Measurements from ENCODE around the gene CDK6.

Gene CDK6

DNA sequence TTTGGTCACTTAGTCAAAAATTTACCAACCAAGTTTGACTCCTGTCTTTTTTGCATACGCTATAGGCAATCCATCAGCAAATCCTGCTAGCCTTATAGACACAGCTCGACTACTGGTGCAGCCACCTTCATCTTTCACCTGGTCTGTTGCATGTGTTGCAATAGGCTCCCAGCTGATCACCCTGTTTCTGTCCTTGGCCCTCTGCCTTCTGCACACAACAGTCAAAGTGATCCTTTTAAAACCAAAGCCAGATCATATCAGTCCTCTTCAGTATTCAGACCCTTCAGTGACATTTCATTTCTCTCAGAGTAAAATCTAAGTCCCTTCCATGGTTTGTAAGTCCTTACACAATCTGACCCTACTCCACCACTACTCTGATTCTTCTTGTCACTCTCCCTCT is 10.9 kb upstream of the CDK6 start:
- DNase-seq (ENCODE audit: low read depth, low spot score), result no peak

DNA sequence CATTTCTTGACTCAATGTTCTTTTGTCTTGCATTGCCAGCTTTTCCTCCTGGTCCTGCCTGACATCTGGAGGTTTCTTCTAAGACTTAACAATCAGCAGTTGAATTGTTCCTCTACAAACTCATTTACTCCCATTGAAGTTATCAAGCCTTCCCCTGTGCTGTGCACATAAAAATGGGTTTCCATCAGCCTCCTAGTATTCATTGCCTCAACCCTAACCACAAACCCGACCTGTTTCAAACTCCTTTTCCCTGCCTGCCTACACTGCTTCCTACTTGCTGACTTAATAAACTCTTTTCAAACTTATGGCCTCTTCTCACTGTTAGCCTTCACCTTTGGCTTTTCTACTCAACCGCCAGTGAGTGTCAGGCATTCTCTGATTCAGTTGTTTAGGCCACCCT is 9.4 kb upstream of the CDK6 start:
- no peak for DNase-seq (ENCODE audit: low read depth, low spot score)

DNA sequence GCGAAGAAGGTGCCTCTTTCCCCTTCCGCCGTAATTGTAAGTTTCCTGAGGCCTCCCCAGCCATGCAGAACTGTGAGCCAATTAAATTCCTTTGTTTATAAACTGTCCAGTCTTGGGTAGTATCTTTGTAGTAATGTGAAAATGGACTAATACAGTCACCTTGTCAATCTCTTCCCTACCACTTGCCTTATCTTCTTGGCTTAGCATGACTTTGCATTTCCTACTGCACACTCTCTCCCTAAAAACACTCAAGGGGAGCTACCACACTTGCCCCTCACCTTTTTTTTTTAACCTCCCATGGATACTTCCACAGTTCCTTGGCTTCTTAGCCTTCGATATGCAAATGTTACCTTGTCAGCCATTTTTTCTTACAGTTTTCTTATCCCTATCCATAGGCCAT is 7.4 kb upstream of the CDK6 start:
- no peak for DNase-seq (ENCODE audit: low read depth, low spot score)

DNA sequence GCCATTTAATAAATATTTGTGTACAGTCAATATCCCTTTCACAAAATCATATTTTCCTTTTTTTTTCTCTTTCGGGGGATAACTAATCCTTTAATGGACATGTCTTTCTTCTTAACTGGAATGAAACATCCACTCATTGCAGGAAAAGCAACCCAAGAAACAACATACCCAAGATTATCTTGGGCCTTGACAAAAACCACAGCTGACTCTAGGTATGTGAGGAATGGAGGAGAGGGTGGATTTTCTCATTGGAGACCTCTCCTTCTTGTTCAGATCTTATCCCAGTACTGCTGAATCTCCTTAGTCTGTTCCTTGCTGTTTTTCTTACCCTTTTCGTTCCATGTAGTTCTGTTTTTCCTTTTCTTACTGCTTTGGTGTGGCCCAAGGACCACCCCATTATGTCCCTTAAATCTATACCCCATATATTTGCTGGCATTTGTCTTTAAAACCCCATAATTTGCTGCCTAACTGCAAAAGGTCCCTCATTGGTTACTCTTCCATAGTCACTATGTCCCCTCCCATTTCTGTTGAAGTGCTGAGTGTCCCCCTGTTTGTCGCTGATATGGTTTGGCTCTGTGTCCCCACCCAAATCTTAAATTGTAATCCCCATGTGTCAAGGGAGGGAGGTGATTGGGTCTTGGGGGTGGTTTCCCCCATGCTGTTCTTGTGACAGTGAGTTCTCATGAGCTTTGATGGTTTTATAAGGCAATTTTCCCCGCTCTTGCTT is 6.8 kb upstream of the CDK6 start:
- DNase-seq (ENCODE audit: low read depth, low spot score), result peak; percentile 84

DNA sequence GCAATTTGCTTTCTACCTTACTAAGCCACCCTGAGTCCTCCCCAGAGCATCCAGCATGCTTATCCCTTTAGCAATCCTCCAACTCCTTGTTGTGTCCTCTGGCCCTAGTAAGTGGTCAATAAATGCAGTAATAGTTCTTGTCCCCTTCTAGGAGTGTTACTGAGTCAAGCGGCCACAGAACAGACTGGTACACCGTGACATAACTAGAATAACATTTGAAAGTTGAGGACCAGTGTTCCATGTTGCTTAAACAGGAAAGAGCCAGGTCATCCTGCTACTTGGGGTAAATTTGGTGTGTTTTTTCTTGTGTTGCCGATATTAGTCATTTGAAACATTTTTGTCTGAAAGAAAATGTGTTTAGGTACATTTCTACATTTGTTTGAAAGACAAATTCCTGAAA is 4.8 kb upstream of the CDK6 start:
- peak; percentile 9 for DNase-seq (ENCODE audit: low read depth, low spot score)

DNA sequence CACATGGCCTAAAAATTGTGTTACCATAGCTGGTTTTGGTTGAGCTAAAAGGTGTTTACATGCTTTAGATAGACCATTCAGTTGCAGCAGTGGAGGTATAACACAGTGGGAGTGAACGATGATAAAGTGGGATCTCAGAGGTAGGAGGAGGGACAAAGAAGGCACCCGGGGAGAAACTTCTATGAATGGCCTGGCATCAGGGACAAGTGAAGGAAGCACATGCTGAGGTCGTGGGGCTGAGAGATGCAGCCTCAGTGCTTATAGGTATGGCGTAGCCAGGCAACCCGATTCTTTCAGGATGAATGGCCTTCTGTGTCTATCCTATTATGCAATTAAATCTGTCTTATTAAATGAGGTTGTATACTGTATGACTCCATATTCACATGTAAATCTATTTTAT is 3.9 kb upstream of the CDK6 start:
- DNase-seq (ENCODE audit: low read depth, low spot score), result no peak

DNA sequence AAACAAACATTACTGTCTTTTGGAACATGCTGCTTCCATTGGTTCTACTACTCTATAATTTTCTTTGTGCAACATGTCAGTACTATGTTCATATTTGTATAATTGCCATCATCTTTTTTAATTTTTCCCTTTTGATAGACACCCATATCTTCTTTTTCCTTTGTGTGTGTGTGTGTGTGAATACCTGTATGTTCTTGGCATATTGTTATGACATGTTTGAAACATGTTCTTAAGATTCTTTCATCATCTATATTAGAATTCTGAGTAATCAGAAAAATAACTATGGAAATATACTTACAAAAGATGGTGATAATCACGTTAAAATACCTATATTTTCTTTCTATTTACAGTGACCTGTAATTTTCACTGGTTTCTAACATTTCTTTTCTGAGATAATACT is 3.5 kb upstream of the CDK6 start:
- no peak for DNase-seq (ENCODE audit: low read depth, low spot score)

DNA sequence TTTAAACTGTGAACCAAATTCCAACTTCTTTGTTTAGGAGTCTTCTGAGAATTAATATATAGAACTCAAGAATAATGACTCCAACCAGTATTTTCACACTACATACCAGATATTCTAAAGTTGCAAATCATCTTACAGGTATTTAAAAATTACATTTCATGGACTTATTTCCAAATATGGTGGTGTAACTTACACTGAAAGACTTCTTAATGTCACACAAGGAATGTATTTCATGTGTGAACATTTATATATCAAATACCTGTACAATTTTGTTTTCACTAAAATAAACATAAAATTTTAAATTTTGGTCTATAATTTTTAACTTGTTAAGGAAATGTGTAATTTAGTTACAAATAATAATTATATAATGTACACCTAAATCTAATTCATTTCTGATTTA is 2.6 kb upstream of the CDK6 start:
- DNase-seq (ENCODE audit: low read depth, low spot score), result no peak

DNA sequence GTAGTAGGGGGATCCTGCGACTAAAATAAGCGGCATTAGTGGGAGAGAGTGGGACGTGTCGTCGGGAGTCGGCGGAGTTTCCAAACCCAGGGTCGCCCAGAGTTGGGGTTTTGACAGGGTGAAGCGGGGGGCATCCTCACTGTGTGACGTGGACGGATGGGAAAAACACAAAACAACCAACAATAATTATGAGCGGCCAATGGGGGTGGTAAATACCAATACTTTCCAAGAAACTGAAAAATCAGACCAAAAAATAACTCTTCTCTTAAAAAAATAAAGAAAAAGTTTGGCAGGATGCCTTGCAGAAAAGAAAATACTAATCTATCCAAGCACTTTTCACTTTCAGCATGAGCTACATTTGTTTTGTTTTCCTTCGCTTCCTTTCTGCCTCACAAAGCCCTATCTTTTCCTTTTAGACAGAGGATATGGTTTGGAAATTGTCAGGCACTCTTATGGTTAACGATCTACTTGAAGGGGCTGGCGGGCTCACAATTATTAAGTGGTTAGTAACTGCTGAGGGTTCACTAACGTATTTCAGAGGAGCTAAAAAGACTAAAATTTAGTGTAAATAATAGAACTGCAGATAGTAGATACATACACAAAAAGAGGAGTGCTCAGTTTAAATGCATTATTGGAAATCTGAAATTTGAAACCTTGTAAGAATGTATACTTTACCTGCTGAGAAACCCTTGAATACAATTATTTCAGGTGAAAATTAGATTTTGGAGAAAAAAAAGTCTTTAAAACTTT is 802 bp upstream of the CDK6 start:
- peak; percentile 71 for DNase-seq (ENCODE audit: low read depth, low spot score)

DNA sequence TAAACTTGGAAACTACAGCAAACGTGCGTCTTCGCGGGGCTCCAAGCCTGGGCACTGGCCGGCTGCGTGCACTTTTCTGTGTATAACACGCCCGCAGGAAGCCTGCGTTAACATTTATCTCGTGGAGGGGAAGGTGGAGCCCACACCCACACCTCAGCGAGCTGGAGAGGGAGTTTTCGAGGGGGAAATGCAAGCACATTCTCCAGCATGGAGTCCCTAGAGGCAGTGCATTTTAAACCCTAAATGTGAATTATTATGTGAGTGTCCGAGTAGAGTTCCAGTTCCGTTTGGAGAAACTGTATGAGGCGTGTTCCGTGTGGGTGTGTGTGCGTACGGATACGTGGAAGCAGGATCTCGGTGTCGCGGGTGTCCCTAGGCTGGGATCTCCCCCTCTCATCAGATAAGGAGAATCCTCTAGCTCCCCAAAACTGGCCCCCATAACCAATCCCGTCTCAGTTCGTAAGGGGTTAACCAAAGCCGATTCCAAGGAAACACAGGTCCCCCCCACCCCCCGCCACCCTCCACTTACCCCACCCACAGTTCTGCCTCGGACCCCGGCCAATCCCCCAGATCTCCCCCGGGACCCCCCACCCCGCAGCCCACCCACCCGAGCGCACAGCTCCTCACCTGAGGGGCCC is 403 bp downstream of the CDK6 start:
- DNase-seq (ENCODE audit: low read depth, low spot score), result peak; percentile 62

DNA sequence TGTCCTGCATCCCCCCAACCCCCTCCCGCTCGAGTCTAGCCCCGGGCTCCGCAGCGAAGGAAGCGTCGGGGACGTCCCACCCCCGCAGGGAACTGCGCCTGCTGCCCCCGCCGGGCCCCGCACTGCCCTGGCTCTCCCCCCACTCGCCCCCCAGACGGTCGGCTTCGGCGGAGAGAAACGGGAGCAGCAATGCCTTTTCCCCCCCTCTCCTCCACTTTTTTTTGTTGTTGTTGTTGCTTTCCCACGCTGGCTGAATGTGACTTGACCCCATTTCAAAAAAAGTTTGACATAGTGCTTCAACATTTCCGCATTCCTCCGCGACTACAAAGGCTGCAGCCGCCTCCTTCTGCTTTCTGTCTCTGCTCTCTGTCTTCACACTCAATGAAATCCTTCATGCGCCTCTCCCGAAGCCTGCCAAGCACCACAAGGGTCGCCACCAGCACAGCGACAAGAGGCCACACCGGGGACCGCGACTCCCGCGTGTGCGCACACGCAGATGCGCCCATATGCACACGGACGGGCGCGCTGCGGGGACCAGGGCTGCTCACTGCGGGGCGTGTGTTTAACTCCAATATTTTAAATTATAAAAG is 1.0 kb downstream of the CDK6 start:
- peak; percentile 88 for DNase-seq (ENCODE audit: low read depth, low spot score)

DNA sequence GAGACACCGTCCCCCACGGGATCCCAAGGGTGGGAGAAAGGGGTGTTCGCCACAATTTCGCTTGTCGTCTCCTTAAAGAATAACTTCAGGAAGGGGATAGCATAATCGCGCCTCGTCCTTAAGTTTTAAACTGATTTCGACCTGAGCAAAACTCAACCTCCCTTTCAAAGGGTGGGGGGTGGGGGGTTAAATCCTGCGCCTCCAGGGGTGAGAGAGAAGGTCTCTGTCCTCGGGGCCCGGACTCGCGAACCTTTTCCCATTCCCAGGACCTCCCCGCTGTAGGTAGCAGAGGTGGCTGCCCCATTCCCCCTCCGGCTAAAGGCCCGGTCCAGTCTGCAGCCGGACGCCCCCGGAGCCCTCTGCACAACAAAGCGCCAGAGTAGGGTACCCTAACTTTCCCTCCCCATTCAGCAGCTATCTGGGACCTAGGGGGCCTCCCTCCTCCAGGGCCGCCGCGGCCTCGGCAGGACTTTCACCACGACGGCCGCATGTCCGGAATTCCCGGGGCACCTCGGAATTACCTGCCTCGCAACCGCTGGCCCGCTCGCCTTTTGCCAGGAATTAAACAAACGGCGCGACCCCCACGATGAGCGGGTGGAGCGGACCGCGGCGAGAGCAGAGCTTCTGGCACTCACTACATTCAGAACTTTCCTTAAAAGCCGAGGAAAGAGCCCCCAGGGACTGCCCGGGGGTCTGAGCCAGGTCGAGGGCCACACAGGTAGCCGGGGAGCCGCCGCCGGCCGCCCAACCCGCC is 1.7 kb downstream of the CDK6 start:
- peak; percentile 61 for DNase-seq (ENCODE audit: low read depth, low spot score)

DNA sequence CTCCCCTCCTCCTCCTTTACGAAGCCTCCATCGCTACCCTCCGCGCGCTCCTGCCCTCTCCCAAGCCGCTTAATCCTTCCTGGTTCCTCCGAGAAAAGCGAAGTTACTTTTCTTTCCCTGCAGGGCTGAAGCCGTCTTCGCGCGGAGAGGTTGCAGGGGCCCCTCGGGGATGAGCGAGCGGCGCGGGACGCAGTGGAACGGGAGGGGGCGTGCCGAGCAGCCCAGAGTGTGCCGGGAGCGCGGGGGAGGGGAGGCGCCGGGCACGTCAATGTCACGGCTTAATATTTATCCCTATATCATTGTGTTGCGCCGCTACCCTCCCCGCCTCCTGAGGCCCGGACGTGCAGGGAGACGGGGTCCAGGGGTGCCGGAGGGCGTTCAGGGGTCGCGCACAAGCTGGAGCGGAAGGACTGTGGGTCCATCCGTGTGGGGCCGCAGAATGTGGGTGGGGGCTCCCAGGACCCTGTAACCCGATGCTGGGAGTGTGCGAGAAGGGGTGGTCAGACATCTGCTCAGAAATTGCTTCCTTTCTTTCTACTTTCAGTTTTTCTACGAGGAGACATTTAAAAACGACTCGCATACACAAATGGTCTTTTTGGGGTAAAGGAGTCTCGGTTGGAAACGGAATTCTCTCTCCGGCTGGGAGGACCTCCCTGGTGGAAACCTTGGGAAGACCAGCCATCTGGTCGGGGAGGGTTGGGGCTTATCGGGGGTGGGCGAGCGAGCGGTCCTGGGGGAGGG is 2.4 kb downstream of the CDK6 start:
- DNase-seq (ENCODE audit: low read depth, low spot score), result peak; percentile 92

DNA sequence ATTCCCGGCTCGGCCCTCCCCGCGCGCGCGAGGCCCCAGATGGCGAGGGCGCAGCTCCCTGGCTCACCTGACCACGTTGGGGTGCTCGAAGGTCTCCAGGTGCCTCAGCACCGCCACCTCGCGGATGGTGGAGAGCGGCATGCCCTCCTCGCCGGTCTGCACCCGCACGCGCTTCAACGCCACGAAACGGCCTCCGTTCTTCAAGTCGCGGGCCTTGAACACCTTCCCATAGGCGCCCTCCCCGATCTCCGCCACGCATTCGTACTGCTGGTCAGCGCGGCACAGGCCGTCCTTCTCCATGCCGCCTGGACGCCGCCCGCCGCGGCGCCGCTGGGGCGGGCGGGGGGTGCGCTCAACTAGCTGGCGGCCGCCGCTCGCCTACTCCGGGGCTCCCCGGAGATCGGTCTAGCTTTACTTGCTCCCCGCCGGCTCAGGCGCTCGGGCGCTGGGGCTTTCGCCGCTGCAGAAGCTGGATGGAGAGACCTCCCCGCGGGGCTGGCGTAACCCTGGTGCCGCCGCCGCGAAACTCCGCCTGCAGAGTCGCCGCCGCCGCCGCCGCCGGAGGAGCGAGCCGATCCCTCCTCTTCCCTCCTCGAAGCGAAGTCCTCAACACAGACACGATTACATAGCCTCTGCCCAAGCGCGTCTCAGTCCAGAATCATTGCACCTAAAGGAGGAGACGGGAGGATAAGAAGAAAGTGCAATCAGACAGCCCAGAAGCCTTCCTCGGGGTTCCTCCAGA is 3.2 kb downstream of the CDK6 start:
- DNase-seq (ENCODE audit: low read depth, low spot score), result peak; percentile 93

DNA sequence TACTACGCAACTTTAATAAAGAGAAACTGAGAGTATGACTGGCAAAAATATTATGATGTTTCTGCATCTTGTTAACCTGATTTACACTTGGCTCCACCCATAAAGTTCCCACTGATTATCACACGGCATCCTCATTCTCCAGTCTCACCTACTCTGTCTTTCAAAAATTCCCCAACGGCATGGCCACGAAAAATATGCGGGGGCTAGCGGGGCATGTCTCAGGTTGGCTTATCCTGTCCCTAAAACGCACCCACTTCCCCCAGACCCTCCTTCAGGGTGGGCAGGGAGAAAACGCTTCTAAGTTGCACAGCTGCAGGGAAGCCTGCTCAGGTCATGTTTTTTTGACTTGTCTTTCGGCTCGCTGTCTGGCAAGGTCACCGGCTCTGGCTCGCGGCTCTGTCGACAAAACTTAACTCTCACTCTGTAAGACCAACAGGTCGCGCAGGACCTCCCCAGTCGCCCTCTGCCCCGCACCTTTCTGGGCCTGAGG is 3.8 kb downstream of the CDK6 start:
- DNase-seq (ENCODE audit: low read depth, low spot score), result peak; percentile 47

DNA sequence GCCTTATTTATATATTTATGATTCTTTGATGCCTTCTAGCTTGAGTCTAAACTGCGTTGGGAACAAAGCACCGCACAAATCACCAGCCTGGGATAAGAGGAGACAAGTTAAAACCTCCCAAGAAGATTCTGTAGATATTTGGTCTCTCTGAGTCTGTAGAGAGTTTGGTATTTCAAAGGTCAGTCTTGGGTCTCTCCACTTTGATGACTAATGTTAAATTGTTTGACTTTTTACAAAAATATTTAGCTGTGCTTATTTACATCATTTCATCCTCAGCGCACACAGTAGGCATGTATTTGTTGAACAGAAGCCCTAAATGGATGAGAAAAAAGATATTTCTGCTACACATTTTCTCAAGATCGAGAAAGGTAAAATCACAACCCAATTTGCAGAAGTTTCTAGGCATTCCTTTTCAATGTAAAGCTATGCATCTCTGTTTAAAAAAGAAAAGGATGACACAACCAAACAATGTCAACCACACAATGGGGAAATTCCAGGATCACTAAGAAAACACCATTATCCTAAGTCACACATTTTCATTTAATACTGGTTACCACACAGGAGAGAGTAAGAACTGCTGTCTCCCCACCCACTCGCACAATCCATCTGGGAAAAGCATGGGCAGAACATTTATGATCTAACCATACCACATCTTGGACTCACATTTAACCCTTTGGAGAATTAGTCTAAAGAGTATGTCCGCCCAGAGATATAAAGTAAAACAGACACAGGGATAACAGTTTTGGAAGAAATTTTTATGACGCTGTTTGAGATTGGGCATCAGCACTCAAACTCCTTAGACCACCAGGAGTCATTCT is 4.4 kb downstream of the CDK6 start:
- DNase-seq (ENCODE audit: low read depth, low spot score), result peak; percentile 76

DNA sequence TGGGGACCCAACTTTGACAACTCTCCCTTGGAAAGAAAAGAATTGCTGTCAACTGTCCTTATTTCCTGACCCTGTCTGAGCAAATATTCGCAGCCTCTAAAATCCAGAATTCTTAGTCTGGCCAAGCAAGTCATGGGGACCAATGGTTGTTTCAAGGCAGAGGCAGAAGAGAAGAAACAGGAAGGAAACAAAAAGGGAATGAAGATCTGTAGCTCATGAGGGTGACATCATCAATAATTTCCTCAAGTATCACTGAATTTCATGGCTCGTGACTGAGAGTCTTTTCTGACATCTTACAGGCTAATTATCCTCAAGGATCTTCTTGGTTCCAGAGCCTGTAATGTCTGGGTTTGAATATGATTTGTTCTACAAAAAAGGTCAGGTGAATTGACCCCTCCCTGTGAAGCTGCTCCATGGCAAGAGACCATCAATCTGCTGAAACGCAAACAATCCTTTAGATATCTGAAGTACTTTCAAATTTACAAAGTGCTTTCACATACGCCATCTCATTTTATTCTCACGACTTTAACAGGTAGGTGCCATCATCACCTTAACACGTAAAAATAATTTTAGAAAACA is 5.8 kb downstream of the CDK6 start:
- DNase-seq (ENCODE audit: low read depth, low spot score), result no peak

DNA sequence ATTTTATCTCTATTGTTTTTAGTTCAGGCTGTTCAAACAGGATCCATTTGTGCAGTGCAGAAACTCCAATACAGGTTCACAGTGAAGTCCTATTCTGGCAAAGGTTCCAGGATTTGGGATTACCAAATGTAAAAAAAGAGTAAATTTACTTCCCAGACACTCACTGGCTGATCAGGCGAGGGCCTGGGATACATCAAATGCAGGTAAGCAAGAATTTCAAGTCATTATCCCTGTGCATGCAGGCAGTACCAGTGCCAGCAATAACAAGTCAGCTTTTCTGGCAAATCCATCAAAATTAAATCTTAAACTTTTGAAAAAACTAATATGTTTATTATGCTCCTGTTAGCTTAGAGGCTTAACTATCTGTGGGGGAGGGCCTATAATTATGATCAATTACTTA is 6.3 kb downstream of the CDK6 start:
- no peak for DNase-seq (ENCODE audit: low read depth, low spot score)

Data from astrocyte of the hippocampus (primary cell).